Stimulated activated naive CD8-positive, alpha-beta T cell treated with anti-CD3 and anti-CD28 coated beads, Interleukin-15, Interleukin-2, amounts not matched to agents 100 U/mL and 50 U/mL, for 24 hours (primary cell): Measurements from ENCODE around the gene CD7.
"Not testable (repeated sequence)": the region's sequence is repeated elsewhere in the genome, so short reads cannot be mapped to it uniquely, and the experiment has no call there.

ENCODE experiments used
- ATAC-seq: fragments of 150-1000 bp; cut with Tn5 transposase; one replicate; pipeline ENCODE4 v1.10.0; 2021
- DNase-seq: peaks from one replicate; pipeline ENCODE4 v3.0.0; 2021

Gene CD7

DNA sequence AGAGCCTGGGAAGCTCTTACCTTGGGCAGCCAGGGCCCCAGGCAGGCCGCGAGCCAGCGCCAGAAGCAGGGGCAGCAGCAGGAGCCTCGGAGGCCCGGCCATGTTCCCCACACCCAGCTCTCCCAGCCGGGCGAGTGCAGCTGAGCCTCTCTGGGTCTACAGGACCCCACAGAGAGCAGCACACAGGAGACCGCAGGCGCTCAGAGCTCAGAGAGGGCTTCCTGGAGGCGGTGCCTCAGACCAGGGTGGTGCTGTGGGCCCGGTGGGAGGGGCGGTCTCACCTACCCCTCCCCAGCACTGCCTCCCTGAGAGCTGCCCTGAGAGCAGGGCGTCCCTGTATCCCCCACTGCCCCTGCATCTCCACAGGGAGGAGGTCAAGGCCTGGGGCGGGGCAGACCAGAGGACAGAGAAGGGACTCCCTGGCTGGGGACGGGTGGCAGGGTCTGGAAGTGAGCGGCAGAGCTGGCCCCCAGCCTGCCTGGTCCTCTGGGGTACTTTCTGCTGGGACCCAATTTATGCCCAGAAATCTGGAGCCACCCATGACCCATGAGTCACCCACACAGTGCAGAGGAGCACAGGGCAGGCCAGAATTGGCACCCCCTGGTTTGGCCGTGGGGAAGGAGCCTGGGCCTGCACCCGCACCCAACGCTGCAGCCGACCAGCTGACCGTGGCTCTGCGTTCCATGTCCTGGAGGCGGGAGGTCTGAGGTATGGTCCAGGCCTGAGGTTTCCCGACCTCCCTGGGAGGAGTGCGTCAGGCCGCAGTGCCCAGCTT is at the start of gene CD7:
CD7 (minus strand) TSS at position 215 of the 775 bp plus-strand sequence; CDS start at position 102, 113 bp downstream.
- ATAC-seq (peak; percentile 83), DNase-seq (peak; percentile 79)

DNA sequence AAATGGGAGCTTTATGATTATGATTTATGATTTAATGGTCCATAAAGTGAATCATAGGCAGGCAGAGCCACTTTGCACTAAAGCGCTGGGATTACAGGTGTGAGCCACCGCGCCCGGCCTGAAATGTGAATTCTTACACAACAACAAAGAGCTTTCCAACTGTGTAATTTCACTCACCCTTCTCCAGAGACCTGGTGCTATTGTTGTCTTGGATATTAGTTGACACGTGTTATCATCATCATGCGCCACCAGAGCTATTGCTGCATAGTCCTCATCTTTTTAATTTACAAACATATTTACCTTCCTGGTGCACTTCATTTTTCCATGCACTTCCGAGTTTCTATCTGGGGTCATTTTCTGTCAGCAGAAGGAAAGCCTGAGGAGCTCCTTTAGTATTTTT is 49.3 kb upstream of the CD7 start:
- ATAC-seq: no peak
- DNase-seq: no peak

DNA sequence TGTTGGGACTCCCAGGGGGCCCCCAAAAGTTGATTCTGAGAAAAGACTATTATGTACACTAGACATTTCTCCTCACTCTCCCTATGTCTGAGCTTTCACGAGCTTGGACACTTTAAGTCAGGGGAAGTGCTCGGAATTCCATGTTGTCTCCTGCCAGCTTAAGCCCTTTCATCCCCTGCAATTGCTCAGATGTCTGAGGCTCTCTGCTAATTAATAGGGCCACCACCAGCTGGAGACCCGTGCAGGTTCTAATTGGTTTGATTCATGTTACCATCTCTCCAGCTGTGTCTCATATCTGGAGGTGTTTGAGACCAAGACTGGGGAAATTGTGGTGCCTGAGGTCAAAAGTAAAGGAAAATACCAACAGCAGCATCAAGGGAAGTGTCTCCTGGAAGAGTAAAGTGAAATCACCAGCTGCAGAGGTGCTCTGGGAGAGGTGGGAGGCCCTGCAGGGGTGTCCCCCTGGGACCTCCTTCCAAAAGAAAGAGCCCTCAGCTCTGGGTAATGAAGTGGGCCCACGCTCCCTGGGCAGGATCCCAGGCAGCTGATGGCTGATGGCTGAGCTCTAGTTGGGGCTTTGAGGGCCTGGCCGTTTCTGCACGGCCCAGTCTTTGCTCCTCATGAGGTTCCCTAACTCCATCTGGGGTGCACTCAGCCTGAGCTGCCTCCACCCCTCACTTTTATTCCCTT is 48.3 kb upstream of the CD7 start:
- no peak for ATAC-seq
- DNase-seq: no peak

DNA sequence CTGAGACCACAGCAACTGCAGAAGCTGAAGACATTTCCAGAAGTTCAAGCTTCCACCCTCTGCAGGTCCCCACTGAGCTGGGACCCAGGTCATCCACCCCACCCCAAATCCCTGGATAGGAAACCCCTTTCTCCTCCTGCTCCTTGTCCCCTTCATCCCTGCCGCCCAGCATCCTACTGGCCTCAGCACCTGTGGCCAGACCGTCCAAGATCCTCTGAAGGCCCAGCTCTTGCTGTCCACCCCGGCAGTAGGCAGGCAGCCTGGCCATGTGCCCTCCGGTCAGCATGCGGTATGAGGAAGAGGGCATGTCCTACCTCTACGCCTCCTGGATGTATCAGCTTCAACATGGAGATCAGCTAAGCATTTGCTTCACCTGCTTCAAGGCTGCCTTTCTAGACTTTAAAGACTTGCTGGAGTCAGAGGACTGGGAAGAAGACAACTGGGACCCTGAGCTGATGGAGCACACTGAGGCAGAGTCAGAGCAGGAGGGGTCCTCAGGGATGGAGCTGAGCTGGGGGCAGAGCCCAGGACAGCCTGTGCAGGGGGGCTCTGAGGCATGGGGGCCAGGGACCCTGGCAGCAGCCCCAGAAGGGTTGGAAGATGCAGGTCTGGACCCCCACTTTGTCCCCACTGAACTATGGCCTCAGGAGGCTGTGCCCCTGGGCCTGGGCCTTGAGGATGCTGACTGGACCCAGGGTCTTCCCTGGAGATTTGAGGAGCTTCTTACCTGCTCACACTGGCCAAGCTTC is 44.7 kb upstream of the CD7 start:
- ATAC-seq (no peak), DNase-seq (no peak)

DNA sequence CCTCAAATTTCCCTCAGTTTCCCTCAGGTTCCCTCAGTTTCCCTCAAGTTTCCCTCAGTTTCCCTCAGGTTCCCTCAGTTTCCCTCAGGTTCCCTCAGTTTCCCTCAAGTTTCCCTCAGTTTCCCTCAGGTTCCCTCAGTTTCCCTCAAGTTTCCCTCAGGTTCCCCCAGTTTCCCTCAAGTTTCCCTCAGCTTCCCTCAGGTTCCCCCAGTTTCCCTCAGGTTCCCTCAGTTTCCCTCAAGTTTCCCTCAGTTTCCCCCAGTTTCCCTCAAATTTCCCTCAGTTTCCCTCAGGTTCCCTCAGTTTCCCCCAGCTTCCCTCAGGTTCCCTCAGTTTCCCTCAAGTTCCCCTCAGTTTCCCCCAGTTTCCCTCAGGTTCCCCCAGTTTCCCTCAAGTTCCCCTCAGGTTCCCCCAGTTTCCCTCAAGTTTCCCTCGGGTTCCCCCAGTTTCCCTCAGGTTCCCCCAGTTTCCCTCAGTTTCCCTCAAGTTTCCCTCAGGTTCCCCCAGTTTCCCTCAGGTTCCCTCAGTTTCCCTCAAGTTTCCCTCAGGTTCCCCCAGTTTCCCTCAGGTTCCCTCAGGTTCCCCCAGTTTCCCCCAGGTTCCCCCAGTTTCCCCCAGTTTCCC is 42.2 kb upstream of the CD7 start:
- not testable (repeated sequence) for ATAC-seq, DNase-seq

DNA sequence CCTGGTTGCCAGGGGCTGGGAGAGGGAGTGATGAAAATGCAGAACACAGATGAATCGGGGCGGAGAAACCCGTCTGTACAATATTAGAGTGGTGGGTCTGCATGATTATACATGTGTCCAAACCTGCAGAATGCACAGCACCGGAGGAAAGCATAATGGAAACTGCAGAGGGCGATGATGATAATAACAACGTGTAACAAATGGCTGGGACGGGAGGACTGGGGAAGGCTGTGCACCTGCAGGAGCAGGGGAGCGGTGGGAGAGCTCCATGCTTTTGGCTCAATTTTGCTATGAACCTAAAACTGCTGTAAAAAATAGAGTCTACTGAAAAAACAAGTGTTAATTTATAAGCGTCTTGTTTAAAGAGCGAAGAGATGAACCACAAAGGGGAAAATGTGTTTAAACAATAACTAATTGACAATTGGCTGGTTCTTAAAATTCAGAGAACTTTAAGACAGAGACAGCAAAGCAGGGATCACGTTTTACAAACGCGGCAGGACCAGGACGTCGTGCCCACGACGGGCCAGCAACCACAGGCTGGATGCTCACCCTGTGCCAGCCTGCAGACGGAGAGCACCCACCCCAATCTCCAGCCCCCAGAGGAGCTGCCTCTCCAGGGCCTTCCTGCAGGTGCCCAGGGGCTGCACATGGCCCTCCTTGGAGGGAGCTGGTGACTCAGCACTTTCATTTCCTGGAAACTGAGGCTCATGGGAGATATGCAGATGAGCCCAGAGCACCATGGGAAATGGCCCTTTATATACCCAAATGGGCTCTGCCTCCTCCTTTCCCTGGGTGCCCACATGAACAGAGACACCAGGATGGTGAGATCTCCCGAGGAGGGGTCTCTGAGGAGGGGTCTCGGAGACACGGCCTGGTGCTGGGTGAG is 41.3 kb upstream of the CD7 start, which contains the start of gene TEX19:
TEX19 (plus strand) TSS at position 783 of the 886 bp plus-strand sequence. CDS start 2,904 bp downstream, outside the sequence.
- DNase-seq: peak; percentile 32
- ATAC-seq: peak; percentile 30

DNA sequence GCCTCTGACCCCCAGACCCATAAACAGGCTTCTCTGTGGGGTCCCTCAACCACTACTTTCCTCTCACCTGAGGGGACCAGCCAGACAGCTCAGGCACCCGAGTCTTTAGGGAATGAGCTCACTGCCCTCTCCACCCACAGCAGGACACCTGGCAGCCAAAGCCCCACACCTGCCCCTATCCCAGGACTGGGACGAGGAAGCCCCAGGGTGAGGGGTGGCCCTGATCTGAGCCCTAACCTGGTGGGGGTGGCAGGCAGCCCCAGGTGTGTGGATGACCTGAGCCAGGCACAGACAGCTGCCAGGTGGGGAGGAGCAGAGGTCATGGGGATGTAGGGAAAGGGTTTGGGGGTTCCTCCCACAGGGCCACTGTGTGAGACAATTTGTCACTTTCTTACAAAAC is 40.0 kb upstream of the CD7 start:
- DNase-seq (no peak), ATAC-seq (no peak)

DNA sequence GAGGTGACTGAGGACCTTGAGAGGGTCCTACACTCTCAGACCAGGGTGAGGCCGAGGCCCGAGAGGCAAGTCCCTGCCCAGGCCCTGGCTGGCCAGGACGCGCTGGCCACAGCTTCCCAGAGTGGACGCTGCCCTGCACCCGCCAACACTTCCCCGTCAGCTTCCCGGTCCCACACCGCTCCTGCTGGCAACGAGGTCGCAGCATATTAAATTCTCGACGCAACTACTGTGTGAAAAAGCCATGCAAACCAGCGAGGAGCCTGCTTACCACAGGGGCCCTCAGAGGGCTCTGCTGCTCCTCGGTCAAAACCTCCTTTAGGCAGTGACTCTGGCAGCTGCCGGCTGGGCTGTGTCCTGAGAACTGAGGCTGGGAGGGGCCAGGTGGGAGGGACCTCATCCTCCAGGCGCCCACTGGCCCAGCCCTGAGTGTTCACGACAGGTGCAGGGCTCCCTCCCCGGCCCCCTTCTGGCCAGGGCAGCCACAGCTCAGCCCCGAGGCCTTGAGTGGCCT is 39.5 kb upstream of the CD7 start:
- ATAC-seq: no peak
- no peak for DNase-seq

DNA sequence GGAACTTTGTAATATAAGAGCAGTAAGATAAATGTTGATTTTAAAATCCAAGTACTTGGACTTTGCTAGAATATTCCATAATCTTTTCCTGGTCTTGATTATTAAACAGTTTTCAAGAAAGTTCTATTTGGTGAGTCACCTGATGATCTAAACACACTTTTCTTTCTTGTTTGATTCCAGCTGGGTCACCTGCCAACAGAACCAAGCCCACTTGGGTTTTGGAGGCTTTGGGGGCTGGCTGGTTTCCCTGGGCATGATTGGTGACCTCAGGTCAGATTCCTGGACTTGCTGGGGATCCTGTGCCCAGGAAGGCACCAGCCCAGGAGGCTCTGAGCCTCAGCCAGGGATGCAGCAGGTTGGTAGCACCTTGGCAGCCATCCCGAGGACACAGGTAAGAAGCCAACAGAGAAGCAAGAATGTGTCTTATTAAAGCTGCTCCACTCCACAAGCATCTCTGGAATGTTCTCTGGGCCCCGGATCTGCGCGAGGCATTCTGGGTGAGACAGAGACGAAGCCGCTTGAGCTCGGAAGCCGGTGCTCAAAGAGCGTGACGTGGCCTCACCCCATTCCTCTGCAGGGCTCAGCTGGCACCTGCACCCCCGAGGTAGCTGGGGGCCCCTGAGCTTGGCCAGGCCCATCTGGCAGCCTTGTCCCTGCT is 38.5 kb upstream of the CD7 start:
- ATAC-seq (no peak), DNase-seq (no peak)

DNA sequence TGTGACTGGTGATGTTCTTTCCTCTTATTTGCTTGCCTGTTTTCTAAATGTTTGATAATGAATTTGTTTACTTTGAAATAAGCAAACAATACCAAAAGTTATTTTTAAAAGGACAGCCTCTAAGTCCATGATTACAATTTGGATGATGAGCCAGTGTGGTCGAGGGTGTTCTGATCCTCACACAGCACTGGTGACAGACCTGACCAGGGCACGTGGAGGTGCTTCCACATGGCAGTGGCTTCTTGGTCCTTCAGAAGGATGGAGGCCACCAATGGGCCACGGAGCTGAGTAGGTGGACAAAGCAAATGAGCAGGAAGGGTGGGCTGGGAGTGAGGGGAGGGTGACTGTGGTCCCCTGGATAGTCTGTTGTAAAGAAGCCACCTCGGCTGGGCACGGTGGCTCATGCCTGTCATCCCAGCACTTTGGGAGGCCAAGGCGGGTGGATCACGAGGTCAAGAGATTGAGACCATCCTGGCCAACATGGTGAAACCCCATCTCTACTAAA is 37.4 kb upstream of the CD7 start:
- DNase-seq (no peak), ATAC-seq (no peak)

DNA sequence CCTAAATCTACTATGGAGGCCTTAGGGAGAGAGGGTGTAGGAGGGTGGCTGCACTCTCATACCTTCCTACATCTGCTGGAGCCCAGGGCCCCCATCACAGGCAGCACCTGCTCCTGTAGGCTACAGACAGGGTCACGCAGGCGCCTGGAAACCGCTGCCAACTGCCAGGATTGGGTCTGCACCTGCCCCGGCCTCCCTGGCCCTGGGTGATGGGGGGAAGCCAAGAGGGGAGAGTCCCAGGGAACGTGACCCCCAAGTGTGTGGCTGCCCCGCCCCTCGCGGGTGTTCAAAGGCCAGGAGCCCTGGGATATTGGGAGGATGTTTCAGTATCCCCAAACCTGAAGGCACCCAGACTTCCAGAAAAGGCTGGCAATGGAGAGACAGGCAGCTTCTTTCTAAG is 36.1 kb upstream of the CD7 start:
- DNase-seq: no peak
- no peak for ATAC-seq

DNA sequence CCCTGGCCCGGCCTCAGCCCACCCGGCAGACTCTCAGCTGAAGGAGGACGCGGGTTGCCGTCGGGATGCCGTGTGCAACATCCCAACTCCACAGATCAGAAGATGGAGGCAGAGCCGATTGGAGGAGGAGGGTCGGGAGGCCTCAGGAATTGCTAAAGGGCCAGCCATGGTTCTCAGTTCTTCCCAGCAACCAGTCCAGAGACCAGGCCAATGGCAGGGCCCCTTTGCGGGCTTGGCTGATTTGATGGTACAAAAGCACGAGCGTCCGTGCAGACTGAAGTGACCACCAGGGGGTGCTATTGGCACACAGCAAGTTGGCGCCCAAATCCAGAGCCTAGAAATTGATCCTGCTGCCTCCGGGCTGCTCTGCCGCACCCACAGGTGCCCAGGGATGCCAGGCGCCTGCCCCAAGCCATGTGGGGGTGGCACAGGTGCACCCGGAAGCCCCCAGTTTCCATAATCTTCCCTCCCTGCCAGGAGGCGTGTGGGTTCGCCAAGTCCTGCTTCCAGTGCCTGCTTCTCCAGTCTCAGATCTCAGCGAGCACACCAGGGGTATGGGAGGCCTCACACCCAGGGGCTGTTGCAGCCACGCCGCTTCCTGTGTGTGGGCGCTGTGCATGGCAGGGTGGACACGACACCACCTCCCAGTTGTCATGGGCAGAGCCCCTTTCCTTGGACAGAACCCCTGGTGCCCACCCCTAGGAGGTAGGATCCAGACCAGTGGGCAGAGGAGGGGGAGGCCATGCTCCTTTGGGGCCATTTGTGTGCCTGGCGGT is 34.5 kb upstream of the CD7 start:
- ATAC-seq (peak; percentile 74), DNase-seq (peak; percentile 86)

DNA sequence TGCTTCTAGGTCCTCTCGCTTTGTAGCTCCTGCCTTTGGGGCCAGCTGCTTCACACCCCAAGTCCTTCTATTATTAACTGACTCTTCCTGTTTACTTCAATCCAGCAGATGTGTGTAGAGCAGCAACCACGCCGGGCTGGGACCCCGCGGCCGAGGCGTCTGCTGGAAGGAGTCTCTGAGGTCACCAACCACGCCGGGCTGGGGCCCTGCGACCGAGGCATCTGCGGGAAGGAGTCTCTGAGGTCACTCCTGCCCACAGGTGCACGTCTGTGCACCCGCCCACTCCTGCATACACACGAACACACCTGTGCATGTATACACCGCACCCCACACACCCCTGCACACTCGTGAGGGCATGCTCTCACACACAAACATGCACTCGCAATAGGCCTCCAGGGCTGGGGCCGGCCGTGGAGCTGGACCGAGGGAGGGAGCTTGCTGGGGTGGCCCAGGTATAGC is 33.9 kb upstream of the CD7 start:
- no peak for DNase-seq
- ATAC-seq: no peak

DNA sequence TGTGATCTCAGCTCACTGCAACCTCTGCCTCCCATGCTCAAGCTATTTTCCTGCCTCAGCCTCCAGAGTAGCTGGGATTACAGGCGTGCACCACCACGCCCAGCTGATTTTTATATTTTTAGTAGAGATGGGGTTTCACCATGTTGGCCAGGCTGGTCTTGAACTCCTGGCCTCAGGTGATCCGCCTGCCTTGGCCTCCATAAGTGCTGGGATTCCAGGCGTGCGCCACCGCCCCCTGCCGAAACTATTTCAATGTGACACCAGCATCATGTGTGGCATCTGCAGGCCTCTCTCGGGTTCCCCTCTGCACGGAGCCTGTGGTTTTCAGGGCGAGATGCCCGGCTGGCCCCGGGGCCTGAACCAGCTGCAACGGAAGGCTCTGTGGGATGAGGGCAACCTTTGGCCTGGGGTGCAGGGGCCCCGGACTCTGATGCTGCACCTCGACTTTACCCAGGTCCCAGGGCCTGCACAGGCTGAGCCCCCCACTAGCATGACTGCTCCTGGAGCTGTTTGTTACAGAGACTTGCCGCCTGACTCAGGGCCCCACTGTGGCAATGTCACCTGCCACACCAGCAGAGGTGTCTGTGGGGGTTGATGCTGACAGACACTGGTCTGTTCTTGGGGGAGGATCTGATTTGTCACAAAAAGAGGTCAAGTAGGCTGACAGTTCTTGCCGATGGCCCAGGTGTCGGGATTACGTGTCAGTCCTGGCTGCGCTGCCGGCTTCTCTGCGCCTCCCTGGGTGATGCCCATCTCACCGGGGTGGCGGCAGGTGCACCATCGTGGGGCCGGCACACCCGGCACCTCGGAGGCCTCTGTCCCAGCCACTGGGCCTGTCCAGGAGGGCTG is 33.0 kb upstream of the CD7 start:
- ATAC-seq: peak; percentile 38
- DNase-seq: peak; percentile 65

DNA sequence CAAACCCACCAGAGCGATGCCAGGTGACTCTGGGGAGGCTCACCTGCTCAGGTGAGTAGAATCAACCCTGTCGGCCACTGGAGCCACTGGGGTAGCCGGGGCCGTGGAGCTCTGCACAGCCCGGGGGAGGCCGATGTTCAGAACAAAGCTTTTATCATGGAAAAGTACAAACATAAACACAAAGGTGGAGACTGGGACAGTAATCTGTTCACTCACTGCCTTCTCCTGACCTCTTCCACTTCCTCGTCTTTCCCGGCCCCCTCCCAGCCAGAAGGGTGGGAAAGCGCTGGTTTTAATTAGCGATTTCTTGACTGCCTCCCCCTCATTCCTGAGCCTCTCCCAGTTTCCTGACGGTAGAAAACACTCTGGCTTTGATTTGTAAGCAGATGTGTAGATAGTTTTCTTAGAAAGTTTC is 31.9 kb upstream of the CD7 start:
- ATAC-seq (no peak), DNase-seq (no peak)

DNA sequence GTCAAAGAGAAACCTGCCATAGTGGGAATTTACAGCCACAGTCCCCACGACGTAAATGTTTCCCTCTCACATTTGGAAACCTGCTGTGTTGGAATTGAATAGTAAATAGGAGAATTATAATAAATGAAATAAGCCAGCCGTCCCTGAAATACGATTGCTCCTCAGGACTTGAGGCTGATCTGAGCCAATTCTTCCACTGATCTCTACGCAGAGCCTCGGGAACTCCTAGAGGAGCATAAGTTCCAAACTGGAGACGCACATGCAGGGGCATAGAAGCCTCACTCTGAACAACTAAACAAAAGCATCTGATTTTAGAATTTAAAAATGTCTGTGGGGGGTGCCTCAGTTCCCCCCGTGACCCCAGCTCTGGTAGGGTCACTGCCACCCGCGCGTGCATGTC is 31.5 kb upstream of the CD7 start:
- ATAC-seq (no peak), DNase-seq (no peak)

DNA sequence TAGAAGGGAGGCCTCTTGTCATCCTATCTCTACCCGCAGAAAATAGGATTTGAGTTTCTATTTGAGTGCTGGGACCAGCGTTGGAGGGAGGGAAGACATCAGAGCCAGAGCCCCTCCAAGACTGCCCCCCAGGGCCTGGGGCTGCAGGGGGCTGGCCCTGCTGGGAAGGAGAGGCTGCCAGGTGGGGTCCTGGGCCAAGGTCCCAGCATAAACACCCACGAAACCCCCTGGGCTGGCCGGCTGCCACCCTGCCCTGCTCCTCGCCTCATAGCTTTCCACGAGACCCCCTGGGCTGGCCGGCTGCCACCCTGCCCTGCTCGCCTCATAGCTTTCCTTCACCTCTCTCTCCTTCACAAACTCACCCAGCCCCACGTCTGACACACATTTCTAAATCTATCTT is 31.0 kb upstream of the CD7 start:
- DNase-seq: no peak
- ATAC-seq: no peak

DNA sequence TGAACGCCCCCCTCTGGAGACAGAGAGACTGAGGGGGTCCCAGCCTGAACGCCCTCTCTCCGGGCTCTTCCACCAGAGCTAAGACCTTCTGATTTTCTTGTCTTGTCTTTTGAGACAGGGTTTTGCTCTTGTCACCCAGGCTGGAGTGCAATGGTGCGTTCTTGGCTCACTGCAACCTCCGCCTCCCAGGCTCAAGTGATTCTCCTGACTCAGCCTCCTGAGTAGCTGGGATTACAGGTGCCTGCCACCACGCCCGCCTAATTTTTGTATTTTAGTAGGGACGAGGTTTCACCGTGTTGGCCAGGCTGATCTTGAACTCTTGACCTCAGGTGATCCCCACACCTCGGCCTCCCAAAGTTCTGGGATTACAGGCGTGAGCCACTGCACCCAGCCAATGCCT is 30.6 kb upstream of the CD7 start:
- not testable (repeated sequence) for ATAC-seq, DNase-seq
